ENCODE results near the gene EPHA3. TPM values are rescaled to one million over a fixed set of nuclear protein-coding genes. Genes with fewer than 3 reads are reported as not detected.

Gene EPHA3
- total RNA-seq, 2 donors from 2014 or later: 3.5 to 10.2 TPM

DNA sequence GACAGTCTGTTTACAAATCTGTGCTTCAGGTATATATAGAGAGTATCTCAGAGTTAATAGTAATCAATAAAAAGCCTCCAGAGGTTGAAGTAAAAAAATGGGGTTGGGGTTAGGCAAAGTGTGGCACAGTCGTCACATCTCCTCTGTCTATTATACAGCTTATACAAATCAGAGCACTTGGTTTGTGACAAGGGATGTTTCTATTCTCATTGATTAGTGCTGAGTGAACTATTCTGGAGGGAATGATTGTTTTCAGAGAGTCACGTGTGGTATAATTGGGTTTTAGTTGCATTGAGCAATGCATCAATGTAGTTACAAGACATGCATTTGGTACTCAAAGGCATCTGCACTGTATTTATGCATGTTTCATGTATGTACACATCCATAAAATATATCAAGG, 172.9 kb downstream of the EPHA3 start:
- Histone ChIP-seq H3K9me3 (no peaks in the 10 kb centered on the region), H3K36me3 (no peaks in the 10 kb centered on the region), H3K4me3 (no peak overlapping the region), H3K27me3 (replicated peaks; ENCODE audit: insufficient read depth) (no peaks in the 10 kb centered on the region), H3K27ac (no peak overlapping the region), H3K4me1 (ENCODE audit: control insufficient read depth in 1 of 2, low read depth in 2 of 2) (no peaks in the 10 kb centered on the region)
- ATAC-seq (ENCODE audit: insufficient number of reproducible peaks, low FRiP score, low read depth) (no peak), DNase-seq (ENCODE audit: low spot score) (no peak)
- TF ChIP-seq, protein P1, sequence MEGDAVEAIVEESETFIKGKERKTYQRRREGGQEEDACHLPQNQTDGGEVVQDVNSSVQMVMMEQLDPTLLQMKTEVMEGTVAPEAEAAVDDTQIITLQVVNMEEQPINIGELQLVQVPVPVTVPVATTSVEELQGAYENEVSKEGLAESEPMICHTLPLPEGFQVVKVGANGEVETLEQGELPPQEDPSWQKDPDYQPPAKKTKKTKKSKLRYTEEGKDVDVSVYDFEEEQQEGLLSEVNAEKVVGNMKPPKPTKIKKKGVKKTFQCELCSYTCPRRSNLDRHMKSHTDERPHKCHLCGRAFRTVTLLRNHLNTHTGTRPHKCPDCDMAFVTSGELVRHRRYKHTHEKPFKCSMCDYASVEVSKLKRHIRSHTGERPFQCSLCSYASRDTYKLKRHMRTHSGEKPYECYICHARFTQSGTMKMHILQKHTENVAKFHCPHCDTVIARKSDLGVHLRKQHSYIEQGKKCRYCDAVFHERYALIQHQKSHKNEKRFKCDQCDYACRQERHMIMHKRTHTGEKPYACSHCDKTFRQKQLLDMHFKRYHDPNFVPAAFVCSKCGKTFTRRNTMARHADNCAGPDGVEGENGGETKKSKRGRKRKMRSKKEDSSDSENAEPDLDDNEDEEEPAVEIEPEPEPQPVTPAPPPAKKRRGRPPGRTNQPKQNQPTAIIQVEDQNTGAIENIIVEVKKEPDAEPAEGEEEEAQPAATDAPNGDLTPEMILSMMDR (IDR thresholded peaks at IDR 0.05): no peak

DNA sequence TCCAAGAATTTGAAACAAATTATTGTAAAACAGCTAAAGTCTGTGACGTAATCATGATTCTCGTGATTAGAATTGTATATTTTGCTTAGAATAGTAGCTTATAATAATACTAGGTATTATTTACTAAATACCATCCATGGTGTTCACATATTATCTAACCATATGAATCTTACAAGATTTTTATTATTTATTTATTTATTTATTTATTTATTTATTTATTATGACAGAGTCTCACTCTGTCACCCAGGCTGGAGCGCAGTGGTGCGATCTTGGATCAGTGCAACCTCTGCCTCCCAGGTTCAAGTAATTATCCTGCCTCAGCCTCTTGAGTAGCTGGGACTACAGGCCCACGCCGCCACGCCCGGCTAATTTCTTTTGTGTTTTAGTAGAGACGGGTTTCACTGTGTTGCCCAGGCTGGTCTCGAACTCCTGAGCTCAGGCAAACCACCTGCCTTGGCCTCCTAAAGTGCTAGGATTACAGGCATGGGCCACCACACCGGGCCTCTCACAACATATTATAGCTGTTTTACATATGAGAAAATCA, 173.5 kb downstream of the EPHA3 start:
- DNase-seq (ENCODE audit: low spot score) (no peak), ATAC-seq (ENCODE audit: insufficient number of reproducible peaks, low FRiP score, low read depth) (no peak)
- H3K27me3 ChIP-seq (replicated peaks; ENCODE audit: insufficient read depth): no peaks in the 10 kb centered on the region

DNA sequence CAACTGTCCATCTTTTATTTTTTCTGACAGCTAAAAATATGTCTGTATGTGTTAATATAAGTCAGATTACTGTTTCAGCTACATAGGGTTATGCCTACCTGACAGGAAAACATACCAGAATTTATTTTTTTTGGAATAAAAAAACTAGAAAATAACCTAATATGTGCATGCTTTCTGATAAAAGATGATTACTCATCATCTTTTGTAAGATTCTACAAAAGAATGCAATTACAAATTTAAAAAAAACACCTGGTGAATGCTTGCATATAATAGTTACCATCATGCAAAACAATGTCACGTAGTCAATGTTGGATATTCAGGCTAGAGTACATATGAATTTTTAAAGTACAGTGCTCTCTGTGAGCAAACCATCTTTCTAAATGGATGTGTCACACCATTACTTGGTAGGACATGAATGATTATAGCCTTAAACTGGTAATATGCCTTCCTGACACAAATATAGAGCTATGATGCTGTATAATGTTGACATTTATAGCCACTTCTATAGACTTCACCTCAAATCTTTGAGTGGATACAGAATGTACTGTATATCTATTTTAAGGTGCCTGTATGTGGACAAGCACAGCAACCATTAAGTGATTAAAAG, 180.6 kb downstream of the EPHA3 start:
- Histone ChIP-seq H3K9me3 (no peaks in the 10 kb centered on the region), H3K4me1 (ENCODE audit: control insufficient read depth in 1 of 2, low read depth in 2 of 2) (no peaks in the 10 kb centered on the region), H3K36me3 (no peaks in the 10 kb centered on the region), H3K4me3 (no peak overlapping the region), H3K27me3 (replicated peaks; ENCODE audit: insufficient read depth) (no peaks in the 10 kb centered on the region), H3K27ac (no peak overlapping the region)
- ATAC-seq (ENCODE audit: insufficient number of reproducible peaks, low FRiP score, low read depth) (no peak), DNase-seq (ENCODE audit: low spot score) (no peak)
- TF ChIP-seq, protein P1 (IDR thresholded peaks at IDR 0.05): no peak

More for the DNA sequence above, 173.5 kb downstream of the EPHA3 start:
- Histone ChIP-seq H3K4me1 (ENCODE audit: control insufficient read depth in 1 of 2, low read depth in 2 of 2) (no peaks in the 10 kb centered on the region), H3K9me3 (no peaks in the 10 kb centered on the region), H3K36me3 (no peaks in the 10 kb centered on the region), H3K4me3 (no peak overlapping the region), H3K27ac (no peak overlapping the region)
- TF ChIP-seq, protein P1 (IDR thresholded peaks at IDR 0.05): no peak

DNA sequence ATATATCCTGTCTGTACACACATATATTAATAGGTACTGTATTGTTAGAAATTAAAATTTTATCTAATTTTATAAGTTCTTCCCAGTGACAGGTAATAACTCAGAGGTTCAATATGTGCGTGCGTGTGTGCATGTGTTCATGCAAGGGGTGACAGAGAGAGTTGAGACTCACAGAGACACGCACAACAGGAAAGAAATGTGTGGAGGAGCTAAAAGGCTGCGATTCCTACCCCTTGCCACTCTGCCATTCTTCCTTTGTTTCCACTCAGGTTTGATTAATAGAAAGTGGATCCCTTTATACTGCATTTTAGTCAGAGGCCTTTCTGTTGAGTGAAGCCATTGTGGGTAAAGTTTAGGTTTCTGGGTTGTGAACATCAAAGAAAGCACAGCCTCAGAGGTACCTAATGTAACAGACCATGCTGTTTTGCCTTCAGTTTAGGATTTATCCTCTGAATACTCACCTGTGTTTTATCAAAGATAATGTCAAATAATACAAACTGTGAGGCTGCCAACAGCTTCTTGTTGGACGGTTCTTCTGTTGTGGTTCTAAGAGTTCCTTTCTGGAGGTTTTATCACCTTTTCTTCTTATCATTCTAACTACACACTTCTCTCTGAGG, 182.3 kb downstream of the EPHA3 start:
- ATAC-seq (ENCODE audit: insufficient number of reproducible peaks, low FRiP score, low read depth) (no peak), DNase-seq (ENCODE audit: low spot score) (no peak)
- Histone ChIP-seq H3K36me3 (no peaks in the 10 kb centered on the region), H3K4me3 (no peak overlapping the region), H3K9me3 (no peaks in the 10 kb centered on the region), H3K27me3 (replicated peaks; ENCODE audit: insufficient read depth) (no peaks in the 10 kb centered on the region), H3K4me1 (ENCODE audit: control insufficient read depth in 1 of 2, low read depth in 2 of 2) (no peaks in the 10 kb centered on the region), H3K27ac (no peak overlapping the region)
- TF ChIP-seq, protein P1 (IDR thresholded peaks at IDR 0.05): no peak

DNA sequence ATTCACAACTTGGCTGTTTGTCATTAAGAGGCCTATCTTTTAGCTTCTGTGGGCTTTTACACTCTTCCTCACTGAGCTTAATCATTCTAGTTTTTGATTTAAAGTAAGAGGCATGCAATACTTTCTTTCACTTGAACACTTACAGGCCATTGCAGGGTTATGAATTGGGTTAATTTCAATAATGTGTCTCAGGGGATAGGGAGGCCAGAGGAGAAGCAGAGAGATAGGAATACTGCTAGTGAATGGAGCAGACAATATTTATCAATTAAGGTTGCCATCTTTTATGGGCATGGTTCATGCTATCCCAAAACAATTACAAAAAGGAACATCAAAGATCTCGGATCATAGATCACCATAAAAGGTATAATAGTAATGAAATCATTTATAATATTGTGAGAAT, 189.8 kb downstream of the EPHA3 start:
- no peak overlapping the region for H3K27ac ChIP-seq
- H3K36me3 ChIP-seq: no peaks in the 10 kb centered on the region
- no peak for DNase-seq (ENCODE audit: low spot score)
- H3K27me3 ChIP-seq (replicated peaks; ENCODE audit: insufficient read depth): no peaks in the 10 kb centered on the region
- H3K4me3 ChIP-seq: no peak overlapping the region
- TF ChIP-seq, protein P1 (IDR thresholded peaks at IDR 0.05): no peak
- no peaks in the 10 kb centered on the region for H3K9me3 ChIP-seq
- no peaks in the 10 kb centered on the region for H3K4me1 ChIP-seq (ENCODE audit: control insufficient read depth in 1 of 2, low read depth in 2 of 2)
- no peak for ATAC-seq (ENCODE audit: insufficient number of reproducible peaks, low FRiP score, low read depth)

Measured in thoracic aorta (tissue), 2 donors.